Astrocyte of the spinal cord (primary cell): Measurements from ENCODE around the gene MCM9.

Source experiments
- DNase-seq: peaks from one replicate; pipeline ENCODE4 v3.0.0; 2011; ENCODE audit warnings: low read depth, low spot score
- H3K4me3 ChIP-seq: 2 replicates; pipeline ENCODE4 v1.5.1; 2011; ENCODE audit warnings: low read depth, mild to moderate bottlenecking, low read length, moderate library complexity
- CTCF ChIP-seq: IDR thresholded peaks from 2 replicates; pipeline ENCODE4 v1.5.1; 2012; ENCODE audit warnings: low read depth, mild to moderate bottlenecking, low read length, inconsistent platforms
- in situ Hi-C: cut with HindIII; loops from 2 replicates; pipeline ENCODE4 v1.10.0; 2017; ENCODE audit warnings: low sequenced_read_pairs

Gene MCM9

GRCh38 chr6:118971682-118972081 lies 36.7 kb upstream of the MCM9 start:
- in situ Hi-C loops = no loop called here
- no peak for DNase-seq

GRCh38 chr6:118970866-118971265 lies 35.9 kb upstream of the MCM9 start:
- no peak for TF ChIP-seq CTCF
- H3K4me3 ChIP-seq = no peak overlapping the region
- in situ Hi-C loops = no loop called here
- no peak for DNase-seq

More at GRCh38 chr6:118971682-118972081, 36.7 kb upstream of the MCM9 start:
- TF ChIP-seq CTCF = no peak
- no peak overlapping the region for H3K4me3 ChIP-seq

- DNase-seq = peak; percentile 32
- no peak overlapping the region for H3K4me3 ChIP-seq
- in situ Hi-C loops = no loop called here
- no peak for TF ChIP-seq CTCF
These were observed 33.5 kb upstream of the MCM9 start for GRCh38 chr6:118968416-118968815.

- in situ Hi-C loops = no loop called here
- no peak for TF ChIP-seq CTCF
These were observed 32.3 kb upstream of the MCM9 start for GRCh38 chr6:118967239-118967638.

GRCh38 chr6:118965843-118966370 lies 30.9 kb upstream of the MCM9 start:
- in situ Hi-C loops = no loop called here
- no peak for TF ChIP-seq CTCF

More at GRCh38 chr6:118967239-118967638, 32.3 kb upstream of the MCM9 start:
- DNase-seq = no peak
- H3K4me3 ChIP-seq = no peak overlapping the region

GRCh38 chr6:118965371-118965770 lies 30.4 kb upstream of the MCM9 start:
- no peak overlapping the region for H3K4me3 ChIP-seq
- in situ Hi-C loops = no loop called here
- no peak for TF ChIP-seq CTCF
- DNase-seq = no peak

More at GRCh38 chr6:118965843-118966370, 30.9 kb upstream of the MCM9 start:
- no peak for DNase-seq
- H3K4me3 ChIP-seq = no peak overlapping the region
